Measurements from ENCODE around the gene TRIM44.

DNA sequence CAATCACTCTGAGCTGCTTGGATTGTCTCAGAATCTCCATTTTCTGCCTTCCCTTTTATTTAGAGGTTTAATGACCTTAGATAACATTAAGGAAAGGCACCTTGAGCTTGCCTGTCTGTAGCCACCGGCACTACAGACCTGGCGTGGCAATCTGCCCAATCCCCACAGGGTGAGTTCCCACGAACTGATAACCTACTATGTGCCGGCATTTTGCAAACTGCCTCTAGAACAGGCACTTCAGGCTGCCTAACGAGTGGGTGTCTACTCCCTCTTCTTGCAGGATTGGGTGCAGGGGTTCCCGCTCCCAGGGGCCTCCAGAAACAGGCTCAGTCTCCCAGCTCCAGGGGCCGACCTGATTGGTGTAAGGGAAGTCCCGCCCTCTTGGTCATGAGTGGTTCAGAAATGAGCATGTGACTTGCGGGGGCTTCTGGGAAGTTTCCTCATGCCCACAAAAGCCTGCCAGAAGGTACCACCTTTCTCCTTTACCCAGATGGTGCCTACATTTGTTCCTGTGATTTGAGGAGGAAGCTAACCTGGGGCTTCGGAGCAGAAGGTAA is 161.2 kb downstream of the TRIM44 start:
- TF ChIP-seq ETV6 (conservative IDR thresholded peaks at IDR 0.05 in 1 of 2, IDR thresholded peaks at IDR 0.05 in 1 of 2; ENCODE audit: borderline replicate concordance in 1 of 2, low read depth in 1 of 2) (no peak), BRCA1 (IDR thresholded peaks at IDR 0.05; ENCODE audit: low read depth, low read length) (no peak), EZH2 (IDR thresholded peaks at IDR 0.05; ENCODE audit: borderline replicate concordance, control insufficient read depth, low read depth, low read length) (no peak), KLF5 (IDR thresholded peaks at IDR 0.05; ENCODE audit: partially characterized antibody) (no peak), MEF2B (IDR thresholded peaks at IDR 0.05; ENCODE audit: partially characterized antibody, poor library complexity, severe bottlenecking) (no peak), ZNF207 (IDR thresholded peaks at IDR 0.05; ENCODE audit: borderline replicate concordance) (no peak), CREB1 (IDR thresholded peaks at IDR 0.05; ENCODE audit: low read depth) (no peak)
- TF ChIP-seq, protein P1, sequence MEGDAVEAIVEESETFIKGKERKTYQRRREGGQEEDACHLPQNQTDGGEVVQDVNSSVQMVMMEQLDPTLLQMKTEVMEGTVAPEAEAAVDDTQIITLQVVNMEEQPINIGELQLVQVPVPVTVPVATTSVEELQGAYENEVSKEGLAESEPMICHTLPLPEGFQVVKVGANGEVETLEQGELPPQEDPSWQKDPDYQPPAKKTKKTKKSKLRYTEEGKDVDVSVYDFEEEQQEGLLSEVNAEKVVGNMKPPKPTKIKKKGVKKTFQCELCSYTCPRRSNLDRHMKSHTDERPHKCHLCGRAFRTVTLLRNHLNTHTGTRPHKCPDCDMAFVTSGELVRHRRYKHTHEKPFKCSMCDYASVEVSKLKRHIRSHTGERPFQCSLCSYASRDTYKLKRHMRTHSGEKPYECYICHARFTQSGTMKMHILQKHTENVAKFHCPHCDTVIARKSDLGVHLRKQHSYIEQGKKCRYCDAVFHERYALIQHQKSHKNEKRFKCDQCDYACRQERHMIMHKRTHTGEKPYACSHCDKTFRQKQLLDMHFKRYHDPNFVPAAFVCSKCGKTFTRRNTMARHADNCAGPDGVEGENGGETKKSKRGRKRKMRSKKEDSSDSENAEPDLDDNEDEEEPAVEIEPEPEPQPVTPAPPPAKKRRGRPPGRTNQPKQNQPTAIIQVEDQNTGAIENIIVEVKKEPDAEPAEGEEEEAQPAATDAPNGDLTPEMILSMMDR (IDR thresholded peaks at IDR 0.05 in 2 of 3, conservative IDR thresholded peaks at IDR 0.05 in 1 of 3; ENCODE audit: control insufficient read depth in 2 of 3, extremely low read depth in 1 of 3, insufficient read depth in 1 of 3, low read depth in 3 of 3, low read length in 3 of 3), result no peak
